Smooth muscle cell of the brain vasculature (primary cell): ENCODE measurements around the gene RDH8.
"Not testable (repeated sequence)": the region's sequence is repeated elsewhere in the genome, so short reads cannot be mapped to it uniquely, and the experiment has no call there.

Experiments
- DNase-seq: peaks from one replicate; pipeline ENCODE4 v3.0.0-alpha.2; 2012; ENCODE audit warnings: low read depth, low spot score

RDH8 gene

DNA sequence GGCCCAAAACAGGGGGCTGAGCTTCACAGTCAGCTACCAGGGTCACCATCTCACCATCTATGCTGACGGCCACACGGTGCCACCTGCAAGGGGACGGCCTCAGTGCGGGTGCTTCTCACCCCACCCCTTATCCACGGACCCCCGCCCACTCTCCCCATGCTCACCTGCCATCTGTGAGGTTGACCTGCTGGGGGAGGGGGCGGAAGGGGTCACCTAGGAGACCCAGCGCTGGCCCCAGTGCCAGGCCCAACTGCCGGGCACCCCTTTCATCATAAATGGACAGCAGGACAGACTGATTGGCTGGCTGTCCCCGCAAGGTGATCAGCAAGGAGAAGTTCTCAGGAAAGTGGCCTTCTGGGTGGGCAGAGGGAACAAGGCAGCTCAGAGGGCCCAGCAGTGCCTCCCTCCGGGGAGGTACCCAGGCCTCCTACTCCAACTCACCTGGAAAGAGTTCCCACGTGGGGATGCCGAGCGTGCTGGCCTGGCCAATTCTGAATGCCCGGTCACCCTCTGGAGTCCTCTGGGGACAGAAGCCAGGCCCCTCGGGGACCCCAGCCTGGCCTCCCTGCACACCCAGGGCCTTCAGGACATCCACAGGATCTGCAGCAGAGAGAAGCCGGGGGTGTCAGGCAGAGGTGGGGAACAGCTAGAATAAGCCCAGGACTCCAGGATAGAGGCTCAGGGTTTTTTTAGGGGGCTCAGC is 7.5 kb upstream of the RDH8 start:
- no peak for DNase-seq

DNA sequence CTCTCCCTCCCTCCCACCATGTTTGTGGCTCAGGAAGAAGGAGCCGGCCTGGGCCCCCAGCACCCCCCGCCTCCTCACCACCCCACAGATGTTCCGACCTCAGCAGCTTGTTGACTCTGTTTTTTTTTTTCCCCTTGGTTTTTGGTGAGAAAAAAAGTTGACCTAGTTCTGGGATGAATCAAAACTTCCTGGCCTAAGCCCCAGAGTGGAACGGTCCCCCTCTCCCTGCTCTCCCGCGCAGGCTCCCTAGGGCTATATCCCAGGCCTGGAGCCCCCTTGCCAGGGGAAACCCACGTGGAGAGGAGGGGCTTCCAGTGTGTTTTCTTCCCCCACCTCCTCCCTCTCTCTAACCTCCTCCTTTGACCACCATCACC is 7.0 kb upstream of the RDH8 start:
- no peak for DNase-seq

DNA sequence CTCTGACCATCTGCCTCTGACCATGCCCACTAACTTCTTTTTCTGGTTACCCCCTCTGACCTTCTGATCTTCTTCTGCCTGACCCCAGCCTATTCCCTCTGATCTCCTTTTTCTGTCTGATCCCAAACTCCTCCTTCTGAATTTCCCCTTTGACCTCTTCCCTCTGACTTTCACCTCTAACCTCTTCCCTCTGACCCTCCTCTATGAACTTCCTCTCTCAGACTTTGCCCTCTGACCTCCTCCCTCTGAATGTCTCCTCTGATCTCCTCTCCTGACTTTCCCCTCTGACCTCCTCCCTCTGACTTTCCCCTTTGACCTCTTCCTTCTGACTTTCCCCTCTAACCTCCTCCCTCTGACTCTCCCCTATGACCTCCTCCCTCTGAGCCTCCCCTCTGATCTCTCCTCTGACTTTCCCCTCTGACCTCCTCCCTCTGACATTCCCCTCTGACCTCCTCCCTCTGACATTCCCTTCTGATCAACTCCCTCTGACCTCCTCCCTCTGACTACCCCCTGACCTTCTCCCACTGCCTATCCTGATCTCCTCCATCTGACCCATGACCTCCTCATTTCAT is 6.4 kb upstream of the RDH8 start:
- DNase-seq, result no peak

DNA sequence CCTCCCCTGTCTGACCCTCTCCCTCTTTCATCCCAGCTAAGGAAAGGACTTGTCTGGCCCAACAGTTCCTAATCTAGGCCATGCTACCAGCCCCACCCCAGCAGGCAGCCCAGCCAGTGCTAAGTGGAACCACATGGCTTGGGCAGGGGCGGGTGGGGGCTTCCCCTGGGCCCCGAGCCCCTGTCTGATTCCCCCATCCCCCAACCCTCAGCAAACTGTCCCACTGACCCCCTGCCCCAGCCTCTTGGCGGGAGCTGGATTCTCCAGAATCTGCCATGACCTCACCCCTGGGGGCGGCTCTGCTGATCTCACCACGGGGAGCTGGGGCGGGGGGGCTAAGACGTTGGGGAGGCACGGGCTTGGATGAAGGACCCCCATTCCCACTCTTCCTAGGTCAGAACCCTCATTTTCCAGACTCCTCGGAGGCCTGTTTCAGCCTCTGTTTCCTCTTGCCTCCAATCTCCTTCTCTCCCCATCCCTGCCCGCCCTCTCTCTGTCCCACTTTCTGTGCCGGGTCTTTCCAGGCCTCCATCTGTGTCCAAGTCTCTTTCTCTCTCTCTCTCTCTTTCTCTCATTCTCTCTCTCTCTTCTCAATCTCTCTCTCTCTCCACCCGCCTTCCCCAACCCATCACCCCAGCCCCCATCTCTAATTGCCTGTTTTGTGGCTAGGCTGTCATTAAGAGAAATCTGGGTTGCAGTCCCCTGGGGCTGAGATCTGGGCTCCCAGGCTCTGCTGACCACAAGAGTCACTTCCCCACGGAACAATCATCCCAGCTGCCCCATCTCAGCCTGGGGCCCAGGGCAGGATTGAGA is 5.7 kb upstream of the RDH8 start:
- no peak for DNase-seq

DNA sequence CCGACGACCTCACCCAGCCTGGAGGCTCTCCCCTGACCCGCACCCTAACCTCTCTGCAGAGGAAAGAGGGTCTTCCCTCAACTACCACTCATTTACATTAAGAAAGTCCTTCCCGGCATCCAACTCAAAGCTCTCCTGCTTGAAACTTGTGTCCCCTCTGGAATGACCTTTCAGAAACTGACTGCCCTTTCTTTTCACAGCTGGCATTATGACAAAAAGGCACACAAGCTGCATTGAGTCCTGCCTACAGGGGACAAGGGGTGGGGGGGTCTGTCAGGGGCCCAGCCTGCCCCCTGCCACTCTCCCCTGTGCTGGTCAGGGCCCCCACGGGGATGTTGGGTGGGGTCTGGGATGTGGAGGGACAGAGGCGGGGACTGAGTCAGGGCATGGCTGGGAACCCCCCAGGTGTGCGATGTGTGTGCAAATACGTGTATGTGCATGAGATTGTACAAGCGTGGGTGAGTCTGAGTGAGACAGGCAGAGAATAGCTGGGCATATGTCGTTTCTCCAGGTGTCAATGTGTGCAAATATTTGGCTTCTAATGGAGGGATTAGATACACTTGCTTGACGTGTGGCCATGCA is 5.0 kb upstream of the RDH8 start:
- no peak for DNase-seq

DNA sequence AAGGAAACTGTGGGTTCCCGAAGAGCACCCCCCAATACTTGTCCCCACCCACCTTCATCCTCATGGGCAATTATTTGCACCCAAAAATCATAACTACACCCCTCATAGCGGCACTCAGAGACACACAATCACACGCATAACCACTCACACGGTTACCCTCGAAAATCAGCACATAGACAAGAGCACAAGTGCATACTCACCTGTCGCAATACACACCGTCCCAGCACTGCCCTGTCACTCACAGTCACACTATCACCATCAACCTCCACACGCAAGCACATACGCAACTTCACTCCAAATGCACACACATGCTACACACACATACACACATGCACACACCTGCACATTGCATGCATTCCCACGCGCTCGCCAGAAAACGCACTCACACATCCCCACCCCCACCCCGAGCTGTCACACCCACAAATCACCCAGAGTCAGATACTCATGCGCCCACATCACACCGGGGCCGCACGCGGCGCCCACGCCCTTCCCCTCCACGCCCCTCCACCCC is 3.5 kb upstream of the RDH8 start:
- DNase-seq, result no peak

DNA sequence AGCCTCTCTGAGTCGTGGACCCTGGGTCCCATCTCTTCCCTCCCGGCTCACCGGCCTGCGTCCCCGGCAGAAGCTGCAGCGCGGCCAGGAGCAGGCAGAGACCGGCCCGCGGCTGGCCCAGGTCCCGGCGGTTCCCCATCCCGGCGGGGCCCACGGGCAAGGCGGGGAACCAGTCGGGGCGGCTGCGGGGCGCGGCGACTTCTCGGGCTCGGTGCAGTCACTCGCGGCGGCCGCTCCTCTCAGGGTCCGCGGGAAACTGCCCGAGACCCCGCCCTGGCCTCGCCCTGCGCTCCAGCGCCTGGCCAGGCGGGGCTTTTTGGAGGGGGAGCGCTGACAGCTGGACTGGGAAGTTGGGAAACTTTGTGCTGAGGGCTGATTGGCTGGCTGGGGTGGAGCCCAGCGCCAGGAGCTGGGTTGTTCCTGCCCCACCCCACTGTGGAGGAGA is 3.0 kb upstream of the RDH8 start, which contains the start of gene COL5A3:
COL5A3 (minus strand) TSS at position 258 of the 445 bp plus-strand sequence; CDS start at position 139, 119 bp downstream.
- no peak for DNase-seq

DNA sequence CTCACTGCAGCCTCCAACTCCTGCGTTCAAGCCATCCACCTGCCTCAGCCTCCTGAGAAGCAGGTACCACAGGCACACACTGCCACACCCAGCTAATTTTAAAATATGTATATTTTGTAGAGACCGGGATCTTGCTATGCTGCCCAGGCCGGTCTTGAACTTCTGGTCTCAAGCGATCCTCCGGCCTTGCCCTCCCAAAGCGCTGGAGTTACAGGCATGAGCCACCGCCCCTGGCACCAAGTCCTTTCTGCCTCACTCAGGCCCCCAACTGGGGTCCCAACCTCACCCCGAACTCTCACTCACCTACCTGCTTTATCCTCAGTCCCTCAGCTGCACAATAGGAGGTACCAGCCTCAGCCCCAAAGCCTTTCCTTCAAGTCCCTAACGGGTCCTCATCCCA is 2.3 kb upstream of the RDH8 start:
- no peak for DNase-seq

DNA sequence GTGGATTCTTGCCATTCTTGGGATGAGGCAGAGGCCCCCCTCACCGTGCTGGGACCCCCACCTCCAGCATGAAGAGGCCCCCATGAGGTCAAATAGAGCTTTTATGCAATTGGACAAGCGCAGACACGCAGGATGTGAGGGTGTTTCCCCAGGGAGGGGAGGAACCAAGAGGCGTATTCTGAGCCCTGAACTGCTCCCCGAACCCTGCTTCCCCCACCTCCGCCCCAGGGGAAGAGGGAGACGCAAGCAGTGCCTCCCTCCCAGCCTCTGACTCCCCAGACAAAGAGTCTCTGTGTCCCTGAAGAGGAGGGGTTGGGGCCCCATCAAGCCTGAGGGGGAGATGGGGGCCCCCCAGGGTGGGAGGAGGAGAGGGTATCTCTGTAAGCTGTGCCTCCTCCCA is 1.3 kb upstream of the RDH8 start:
- DNase-seq, result no peak

DNA sequence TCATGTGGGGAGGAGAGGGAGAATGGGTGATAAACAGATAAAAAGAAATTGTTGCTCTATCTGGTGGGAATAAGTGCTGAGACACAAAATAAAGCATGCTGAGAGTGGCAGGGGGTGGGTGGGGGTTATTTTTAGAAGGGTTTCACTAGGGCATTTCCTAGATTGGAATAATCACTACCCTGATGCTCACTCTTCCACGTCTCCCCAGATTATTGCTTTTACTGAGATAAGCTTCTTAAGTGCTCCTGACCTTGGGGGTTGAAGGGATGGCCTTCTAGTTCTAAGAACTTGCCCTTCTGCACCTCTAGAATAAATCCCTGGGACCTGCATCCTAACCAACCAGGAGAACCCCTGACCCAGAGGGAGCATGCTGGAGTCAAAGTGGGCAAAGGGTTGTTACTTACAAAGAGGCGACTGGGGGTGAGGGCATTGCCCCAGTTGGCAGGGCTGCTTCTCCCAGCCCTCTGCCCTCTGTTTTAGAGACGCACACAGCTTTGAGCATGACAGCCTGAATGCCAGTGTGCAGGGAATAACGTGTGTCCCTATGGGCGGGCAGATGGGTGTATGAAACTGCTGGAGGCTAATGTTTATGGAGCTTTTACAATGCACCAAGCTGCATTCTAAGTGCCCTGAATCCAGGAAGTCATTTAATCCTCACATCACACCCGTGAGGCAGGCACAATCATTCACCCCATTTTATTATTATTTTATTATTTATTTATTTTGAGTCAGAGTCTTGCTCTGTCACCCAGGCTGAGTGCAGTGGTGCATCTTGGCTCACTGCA is 743 bp downstream of the RDH8 start:
- no peak for DNase-seq

DNA sequence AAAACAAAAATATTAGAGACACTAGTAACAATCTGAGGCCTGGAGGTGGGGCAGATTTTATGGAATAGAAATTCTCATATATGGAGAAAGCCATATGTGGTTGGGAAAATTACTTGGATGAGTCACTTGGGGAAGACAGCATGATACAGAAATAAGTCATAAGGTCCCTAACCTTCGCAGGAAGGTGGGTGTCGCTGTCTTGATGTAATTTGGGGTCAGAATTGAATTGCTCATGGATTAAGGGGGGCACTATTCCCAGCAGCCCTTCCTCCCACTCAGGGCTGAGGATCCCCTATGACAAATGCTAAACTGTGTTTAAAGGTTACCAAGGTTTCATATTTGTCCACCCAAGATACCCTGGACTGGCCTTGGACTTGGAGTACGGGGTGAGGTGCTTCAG is 5.0 kb downstream of the RDH8 start:
- no peak for DNase-seq

DNA sequence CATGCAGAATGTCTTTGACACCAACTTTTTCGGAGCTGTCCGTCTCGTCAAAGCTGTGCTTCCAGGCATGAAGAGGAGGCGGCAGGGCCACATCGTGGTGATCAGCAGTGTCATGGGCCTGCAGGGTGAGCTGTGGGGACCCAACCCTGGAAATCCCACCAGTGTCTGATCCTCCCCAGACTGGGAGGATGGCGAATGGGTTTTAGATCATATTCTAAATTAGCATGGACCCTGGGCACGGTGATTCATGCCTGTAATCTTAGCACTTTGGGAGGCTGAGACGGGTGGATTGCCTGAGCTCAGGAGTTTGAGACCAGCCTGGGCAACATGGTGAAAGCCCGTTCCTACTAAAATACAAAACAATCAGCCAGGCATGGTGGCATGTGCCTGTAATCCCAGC is 5.5 kb downstream of the RDH8 start:
- no peak for DNase-seq

DNA sequence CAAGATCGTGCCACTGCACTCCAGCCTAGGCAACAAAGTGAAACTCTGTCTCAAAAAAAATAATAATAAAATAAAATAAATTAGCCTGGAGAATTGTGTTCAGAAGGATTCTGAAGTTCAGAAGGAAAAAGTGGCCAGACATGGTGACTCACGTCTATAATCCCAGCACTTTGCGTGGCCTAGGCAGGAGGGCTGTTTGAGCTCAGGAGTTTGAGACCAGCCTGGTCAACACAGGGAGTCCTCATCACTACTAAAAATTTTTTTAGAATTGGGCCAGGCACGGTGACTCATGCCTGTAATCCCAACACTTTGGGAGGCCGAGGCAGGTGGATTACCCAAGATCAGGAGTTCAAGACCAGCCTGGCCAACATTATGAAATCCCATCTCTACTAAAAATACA is 6.0 kb downstream of the RDH8 start:
- no peak for DNase-seq

DNA sequence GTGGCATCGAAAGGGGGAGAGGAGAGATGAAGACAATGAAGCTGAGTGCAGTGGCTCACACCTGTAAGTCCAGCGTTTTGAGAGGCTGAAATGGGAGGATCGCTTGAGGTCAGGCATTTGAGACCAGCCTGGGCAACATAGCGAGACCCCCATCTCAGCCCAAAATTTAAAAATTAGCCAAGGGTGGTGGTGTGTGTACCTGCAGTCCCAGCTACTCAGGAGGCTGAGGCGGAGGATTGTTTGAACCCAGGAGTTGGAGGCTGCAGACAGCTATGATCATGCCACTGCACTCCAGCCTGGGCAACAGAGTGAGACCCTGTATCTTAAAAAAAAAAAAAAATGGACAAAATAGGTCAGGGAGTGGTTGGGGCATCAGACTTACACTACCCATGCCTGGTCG is 7.6 kb downstream of the RDH8 start:
- DNase-seq, result no peak

DNA sequence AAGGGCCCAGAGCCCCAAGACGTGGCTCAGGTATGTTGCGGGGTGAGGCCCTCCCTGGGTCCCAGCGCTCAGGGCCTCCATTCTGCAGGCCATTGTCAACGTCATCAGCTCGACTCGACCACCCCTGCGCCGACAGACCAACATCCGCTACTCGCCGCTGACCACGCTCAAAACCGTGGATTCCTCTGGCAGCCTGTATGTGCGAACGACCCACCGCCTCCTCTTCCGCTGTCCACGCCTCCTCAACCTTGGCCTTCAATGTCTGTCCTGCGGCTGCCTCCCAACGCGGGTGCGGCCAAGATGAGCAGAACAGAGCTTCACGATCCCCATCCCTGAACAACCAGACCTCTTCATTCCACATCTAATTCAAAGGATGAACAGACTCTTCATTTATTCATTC is 8.2 kb downstream of the RDH8 start:
- DNase-seq, result no peak

DNA sequence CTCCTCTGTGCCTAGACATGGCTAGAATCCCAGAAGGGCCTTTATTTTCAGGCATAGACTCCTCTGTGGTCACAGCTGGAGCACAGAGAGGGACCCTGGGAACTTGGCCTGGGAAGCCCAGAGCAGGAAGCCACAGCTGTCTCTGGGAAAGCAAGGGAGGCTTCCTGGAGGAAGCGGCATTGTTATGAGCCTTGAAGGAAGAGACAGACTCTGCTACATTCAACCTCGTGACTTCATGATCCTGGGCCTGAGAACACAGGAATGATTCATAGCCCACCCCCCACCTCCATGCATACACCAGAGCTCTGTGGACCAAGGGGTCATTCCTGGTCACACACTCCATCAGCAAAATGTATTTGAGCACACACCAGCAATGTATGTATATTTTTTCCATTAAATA is 8.6 kb downstream of the RDH8 start:
- DNase-seq, result no peak

DNA sequence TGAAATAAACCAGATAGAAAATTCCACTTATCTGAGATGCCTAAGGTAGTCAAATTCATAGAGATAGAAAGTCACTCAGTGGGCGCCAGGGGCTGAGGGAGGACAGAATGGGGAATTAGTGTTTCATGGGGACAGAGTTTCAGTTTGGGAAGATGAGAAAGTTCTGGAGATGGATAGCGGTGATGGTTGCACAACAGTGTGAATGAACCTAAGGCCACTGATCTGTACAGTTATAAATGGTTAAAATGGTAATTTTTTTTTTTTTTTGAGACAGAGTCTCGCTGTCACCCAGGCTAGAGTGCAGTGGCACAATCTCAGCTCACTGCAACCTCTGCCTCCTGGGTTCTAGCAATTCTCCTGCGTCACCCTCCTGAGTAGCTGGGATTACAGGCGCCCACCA is 9.8 kb downstream of the RDH8 start:
- DNase-seq, result not testable (repeated sequence)

DNA sequence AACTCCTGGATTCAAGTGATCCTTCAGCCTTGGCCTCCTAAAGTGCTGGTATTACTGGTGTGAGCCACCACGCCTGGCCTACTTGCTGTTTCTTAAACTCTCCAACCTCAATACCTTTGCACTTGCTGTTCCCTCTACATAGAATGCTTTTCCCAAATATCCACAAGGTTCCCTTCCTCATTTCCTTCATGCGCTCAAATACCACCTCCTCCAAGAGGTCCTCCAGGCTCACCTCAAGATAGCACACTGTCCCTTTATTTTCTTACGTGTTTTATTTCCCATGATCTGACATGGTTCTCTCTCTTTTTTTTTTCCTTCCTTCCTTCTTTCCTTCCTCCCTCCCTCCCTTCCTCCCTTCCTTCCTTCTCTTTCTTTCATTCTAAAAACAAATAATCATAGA is 13.5 kb downstream of the RDH8 start:
- DNase-seq, result no peak

DNA sequence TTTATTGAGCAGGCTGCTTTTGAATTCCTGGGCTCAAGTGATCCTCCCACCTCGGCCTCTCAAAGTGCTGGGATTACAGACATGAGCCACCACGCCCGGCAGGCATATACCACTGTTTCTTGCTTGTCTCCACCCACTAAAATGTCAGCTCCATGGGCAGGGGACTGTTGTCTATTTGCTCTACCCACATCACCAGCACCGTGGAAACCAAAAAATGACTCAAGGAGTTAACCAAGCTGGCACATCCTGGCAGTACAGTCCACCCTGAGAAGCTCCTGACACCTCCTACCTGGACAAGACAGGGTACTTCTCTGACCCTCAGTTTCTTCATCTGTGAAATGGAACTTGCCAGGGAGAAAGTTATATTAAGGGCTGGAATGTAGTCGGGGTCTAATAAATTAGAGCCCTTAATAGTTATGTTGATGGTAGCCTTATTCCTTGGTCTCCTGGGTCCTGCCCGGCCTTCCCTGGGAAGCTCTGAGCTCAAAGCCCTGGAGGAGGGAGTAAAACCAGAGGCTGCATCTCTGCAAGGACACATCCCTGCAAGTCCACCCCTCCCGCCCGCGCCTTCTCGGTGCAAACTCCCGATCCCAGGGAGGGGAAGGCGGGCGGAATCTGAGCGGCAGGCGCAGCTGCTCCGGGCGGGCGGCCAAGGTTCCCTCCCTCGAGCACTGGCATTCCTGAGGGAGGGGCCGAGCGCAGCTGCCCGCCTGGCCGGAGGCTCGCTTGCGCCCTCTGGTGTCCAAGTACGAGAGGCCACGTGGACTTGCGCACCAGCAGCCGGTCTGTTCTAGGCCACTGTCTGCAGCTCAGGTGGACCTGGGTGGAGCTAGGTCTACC is 14.1 kb downstream of the RDH8 start:
- DNase-seq, result peak; percentile 87

DNA sequence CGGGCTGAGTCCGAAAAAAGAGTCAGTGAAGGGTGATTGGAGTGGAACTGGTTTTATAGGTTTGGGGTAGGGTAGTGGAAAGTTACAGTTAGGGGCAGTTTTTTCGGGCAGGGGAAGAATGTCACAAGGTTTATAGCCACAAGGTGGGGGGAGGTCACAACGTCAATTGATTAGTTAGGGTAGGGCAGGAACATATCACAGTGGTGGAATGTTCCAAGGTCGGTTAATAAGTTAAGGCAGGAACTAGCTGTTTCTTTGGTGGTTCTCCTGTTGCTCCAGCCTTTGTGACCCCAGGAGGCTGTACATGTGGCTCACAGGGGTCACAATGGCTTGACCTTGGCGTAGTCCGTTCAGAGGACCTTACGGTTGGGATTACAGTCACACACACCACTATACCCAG is 20.3 kb downstream of the RDH8 start:
- no peak for DNase-seq
